NB4 (cell line): ENCODE data around the gene IFNA14.
"Not testable (repeated sequence)": the region's sequence is repeated elsewhere in the genome, so short reads cannot be mapped to it uniquely, and the experiment has no call there.

Source experiments
- POLR2A ChIP-seq: IDR thresholded peaks from 2 replicates; pipeline ENCODE4 v1.6.1; 2011; ENCODE audit warnings: mild to moderate bottlenecking; ENCODE audit not compliant: insufficient read length; ENCODE audit errors: extremely low read depth
- TF ChIP-seq, protein P1 (sequence below): IDR thresholded peaks from one replicate; pipeline ENCODE4 v1.5.1; 2012; ENCODE audit warnings: low read depth, low read length
- TF ChIP-seq, protein P2 (sequence below): IDR thresholded peaks from 2 replicates; pipeline ENCODE4 v1.6.1; 2011; ENCODE audit warnings: low read depth, low read length

DNA sequence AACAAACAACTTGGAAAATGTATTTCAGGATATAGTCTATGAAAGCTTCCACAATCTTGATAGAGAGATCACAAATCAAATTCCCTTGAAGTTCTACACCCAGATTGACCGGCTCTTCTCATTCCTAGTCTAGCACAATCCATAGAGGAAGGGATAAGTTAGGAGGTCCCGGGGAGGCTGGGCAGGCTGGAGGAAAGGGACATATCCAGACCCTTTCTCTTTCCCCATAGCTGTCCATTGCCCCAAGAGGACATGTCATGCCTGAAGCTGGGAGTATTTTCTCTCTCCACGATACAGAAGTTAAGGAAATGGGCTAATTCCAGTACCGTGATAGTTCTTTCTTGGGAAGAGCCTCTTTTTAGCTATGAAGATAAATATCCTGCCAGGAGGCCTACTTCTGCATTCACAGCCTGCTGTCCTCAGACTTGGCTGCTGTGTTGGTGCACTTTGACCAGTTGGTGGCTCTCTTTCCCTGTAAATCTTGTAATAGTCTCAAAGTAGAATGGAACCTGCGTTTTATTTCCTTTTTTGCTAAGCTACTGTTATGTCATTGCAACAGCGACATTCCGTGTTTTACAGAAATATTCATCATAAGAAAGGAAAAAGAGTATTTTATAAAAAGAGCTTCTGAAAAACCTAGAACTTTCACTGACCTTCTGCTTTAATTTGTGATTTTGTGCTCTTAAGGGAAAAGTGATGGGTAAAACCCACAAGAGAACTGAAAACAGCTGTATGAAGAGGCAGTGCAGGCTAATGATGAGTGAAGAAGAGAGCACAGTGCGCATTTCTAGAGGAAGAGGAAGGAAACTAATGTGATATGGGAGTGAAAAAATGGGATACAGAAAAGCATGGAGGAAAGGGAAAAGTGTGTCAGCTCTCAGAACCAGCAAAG, 4.1 kb downstream of the IFNA14 start:
- TF ChIP-seq, protein P1, sequence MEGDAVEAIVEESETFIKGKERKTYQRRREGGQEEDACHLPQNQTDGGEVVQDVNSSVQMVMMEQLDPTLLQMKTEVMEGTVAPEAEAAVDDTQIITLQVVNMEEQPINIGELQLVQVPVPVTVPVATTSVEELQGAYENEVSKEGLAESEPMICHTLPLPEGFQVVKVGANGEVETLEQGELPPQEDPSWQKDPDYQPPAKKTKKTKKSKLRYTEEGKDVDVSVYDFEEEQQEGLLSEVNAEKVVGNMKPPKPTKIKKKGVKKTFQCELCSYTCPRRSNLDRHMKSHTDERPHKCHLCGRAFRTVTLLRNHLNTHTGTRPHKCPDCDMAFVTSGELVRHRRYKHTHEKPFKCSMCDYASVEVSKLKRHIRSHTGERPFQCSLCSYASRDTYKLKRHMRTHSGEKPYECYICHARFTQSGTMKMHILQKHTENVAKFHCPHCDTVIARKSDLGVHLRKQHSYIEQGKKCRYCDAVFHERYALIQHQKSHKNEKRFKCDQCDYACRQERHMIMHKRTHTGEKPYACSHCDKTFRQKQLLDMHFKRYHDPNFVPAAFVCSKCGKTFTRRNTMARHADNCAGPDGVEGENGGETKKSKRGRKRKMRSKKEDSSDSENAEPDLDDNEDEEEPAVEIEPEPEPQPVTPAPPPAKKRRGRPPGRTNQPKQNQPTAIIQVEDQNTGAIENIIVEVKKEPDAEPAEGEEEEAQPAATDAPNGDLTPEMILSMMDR = peak; percentile 96
- TF ChIP-seq, protein P2, sequence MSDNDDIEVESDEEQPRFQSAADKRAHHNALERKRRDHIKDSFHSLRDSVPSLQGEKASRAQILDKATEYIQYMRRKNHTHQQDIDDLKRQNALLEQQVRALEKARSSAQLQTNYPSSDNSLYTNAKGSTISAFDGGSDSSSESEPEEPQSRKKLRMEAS = peak; percentile 18; the same call in 1 of the 2 replicates
- not testable (repeated sequence) for TF ChIP-seq POLR2A
